Suppressor macrophage (primary cell): ENCODE data around the gene RAB10.

Experiments used
- DNase-seq, 4 experiments: peaks; one replicate each; pipeline ENCODE4 v3.0.0-alpha.2; 2020 to 2022

The RAB10 gene

DNA sequence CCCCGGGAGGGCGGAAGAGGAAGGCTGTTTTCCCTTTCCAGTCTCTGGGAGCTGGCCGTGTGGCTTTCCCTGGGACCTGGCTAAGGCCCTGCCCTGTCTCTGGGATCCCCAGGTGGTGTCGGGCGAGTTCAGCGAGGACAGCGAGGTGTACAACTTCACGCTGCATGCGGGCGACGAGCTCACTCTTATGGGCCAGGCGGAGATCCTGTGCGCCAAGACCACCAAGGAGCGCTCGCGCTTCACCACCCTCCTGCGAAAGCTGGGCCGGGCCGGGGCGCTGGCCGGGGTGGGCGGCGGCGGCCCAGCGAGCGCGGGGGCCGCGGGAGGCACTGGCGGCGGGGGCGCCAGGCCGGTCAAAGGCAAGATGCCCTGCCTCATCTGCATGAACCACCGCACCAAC is 150.2 kb downstream of the RAB10 start:
- no peak for DNase-seq

DNA sequence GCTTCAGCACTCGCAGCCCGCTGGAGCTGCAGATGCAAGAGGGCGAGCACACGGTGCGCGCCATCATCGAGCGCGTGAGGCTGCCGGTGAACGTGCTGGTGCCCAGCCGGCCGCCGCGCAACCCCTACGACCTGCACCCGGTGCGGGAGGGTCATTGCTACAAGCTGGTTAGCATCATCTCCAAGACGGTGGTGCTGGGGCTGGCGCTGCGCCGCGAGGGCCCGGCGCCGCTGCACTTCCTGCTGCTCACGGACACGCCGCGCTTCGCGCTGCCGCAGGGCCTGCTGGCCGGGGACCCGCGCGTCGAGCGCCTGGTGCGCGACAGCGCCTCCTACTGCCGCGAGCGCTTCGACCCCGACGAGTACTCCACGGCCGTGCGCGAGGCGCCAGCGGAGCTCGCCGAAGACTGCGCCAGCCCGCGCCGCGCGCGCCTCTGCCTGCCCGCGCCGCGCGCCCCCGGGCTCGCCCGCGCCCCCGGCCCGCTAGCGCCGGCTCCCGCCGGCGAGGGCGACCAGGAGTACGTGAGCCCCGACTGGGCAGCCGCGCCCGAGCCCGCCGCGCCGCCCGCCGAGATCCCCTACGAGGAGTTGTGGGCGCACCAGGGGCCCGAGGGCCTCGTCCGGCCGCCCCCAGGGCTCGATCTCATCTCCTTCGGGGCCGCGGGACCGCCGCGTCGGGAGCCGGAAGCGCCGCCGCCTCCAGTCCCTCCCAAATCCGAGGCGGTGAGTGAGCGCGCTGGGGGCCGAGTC is 150.8 kb downstream of the RAB10 start:
- peak; percentile 87 to 95 (median 93) for DNase-seq

- no peak for DNase-seq
Measured at GRCh38 chr2:26185304-26185928, 151.5 kb downstream of the RAB10 start.

GRCh38 chr2:26185954-26186770 is 152.3 kb downstream of the RAB10 start:
- peak in 3 of 4 experiments; percentile 24 to 42 (median 40) for DNase-seq
